SKM-1 (cell line): ENCODE results near the gene CABLES2.

ENCODE experiments used
- DNase-seq: peaks from one replicate; lab custom pipeline; 2025; ENCODE audit not compliant: unreplicated experiment; lab: John Stamatoyannopoulos, UW

CABLES2 gene

GRCh38 chr20:62405108-62405980, 1.7 kb downstream of the CABLES2 start:
- DNase-seq, result peak; percentile 14

DNA sequence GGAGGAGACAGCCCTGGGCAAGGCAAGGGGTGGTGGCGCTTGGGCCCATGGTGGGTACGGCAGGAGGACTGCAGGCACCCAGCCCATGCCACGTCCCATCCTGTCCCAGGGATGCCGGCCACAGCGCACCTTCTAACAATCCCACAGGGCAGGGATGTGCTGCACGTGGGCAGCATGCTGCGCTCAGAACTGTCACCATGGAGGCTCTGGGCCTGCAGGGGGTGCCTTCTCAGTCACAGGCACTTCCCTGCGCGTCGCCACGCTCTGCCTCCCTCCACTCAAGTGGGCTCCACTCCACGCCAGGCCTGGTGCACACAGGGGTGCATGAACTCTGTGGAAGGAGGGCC, 2.4 kb downstream of the CABLES2 start:
- no peak for DNase-seq

DNA sequence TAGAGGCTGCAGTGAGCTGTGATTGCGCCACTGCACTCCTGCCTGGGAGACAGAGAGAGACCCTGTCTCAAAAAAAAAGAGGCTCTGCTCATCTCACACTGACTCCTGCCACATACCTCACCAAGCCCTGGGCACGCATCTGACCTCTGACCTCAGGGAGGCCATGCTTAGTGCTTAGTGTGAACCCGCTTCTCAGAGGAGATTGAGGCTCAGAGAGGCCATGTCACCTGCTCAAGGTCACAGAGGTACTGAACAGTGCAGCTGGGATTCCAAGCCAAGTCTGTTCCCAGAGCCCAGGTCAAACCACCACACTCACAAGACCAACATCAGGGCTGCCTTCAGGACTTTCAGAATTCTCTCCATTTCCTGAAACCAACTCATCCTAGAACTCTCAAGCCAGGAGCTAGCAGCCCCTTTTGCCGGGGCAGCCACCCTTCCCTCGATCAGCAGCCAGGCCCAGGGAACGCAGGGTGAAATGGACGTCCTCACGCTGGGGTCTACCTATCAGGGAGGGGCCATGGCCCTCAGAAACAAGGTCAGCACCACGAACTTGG, 2.9 kb downstream of the CABLES2 start:
- DNase-seq, result no peak

GRCh38 chr20:62403331-62403730, 3.8 kb downstream of the CABLES2 start:
- no peak for DNase-seq

DNA sequence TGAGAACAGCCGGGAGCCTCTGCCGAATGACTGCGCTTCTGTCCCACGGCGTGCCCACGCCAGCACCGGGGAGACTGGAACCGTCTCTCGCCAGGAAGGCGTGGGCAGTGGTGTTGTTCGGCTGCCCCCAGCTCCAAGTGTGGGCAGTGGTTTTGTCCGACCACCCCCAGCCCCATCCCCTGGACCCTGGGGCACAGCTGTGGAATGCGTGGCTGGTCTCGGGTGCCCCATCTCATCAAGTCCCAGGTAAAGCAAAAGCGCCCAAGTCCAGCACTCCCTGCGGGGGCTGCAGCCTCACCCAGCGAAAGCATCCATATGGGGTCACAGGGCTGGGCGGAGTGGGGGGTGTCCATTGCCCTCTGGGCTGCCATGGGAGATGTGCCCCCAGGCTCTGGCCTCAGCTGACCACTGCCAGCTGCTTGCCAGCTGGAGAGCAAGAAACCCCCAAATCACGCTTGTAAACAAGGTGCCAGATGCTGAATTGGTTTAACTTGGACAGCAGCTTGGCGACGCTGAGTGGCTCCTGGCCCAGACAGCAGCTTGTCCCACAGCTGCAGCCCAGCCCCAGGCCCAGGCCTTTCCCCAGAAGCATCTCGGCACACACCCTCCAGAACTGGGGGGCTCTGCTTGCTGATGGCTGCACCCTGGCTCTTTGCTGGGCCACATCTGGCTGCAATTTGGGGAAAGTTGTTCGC, 4.5 kb downstream of the CABLES2 start:
- no peak for DNase-seq

DNA sequence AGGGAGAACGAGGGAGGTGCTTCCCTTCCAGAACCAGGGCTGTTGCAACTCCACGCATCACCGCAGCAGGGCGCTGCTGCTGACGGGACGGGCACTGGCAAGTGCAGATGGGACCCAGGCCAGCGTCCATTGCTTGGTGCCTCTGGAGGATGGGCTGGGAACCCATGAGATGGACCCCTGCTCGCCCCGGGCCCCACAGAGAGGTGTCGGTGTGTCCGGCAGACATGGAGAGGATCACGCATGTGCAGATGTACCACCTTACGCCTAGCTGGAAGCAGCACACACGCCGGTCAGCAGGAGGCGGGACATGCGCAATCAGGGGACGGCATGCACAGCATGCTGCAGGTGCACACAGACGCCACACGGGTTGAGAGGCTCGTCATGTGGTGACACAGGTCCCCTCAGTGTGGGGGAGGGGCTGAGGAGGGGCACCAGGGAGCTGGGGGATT, 5.7 kb downstream of the CABLES2 start:
- DNase-seq, result no peak

DNA sequence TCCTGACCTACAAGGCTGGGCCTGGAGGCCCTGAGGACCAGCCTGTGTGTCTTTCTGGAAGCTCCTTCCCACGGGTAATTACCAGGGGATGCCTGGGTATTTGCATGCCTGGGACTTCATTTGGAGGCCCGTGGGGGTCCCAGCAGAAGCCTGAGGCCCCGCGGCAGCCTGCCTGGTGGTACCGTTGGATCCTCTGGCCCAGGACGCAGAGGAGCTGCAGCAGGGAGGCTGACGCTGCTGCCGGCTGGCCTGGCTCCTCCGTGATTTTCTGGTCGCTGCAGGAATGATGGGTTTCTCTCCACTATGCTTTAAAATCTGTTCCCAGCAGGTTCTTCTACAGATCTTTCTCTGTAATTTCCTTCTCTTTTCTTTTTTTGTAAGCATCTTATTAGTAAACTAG, 6.5 kb downstream of the CABLES2 start:
- DNase-seq, result no peak

- DNase-seq, result no peak
Measured at GRCh38 chr20:62400021-62400420, 7.1 kb downstream of the CABLES2 start.

DNA sequence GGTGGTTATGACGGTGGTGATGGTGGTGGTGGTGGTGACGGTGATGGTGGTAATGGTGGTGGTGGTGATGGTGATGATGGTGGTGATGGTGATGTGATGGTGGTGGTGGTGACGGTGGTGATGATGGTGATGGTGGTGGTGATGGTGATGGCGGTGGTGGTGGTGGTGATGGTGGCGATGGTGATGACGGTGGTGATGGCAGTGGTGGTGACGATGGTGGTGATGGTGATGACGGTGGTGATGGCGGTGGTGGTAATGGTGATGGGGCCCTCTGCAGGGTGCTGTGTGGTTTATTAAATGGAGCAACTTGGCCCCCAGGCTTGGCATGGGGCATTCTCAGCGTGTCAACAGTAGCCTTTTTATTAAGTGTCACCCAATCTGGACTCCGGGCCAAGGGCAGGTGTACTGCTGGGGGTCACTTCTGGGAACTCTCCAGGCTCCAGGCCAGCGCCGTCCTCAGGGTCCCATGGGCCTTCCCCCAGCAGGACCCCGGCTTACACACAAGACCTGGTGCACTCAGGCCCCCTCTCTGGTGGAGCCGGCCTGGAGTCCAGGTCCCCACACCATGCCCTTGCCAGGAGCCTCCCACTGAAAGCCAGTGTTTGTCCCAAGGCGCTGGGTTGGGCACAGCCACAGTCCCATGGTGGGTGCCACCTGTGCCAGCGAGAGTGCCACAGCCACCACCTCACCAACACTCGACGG, 8.8 kb downstream of the CABLES2 start:
- DNase-seq, result no peak

GRCh38 chr20:62396367-62397239, 10.5 kb downstream of the CABLES2 start:
- DNase-seq, result no peak

DNA sequence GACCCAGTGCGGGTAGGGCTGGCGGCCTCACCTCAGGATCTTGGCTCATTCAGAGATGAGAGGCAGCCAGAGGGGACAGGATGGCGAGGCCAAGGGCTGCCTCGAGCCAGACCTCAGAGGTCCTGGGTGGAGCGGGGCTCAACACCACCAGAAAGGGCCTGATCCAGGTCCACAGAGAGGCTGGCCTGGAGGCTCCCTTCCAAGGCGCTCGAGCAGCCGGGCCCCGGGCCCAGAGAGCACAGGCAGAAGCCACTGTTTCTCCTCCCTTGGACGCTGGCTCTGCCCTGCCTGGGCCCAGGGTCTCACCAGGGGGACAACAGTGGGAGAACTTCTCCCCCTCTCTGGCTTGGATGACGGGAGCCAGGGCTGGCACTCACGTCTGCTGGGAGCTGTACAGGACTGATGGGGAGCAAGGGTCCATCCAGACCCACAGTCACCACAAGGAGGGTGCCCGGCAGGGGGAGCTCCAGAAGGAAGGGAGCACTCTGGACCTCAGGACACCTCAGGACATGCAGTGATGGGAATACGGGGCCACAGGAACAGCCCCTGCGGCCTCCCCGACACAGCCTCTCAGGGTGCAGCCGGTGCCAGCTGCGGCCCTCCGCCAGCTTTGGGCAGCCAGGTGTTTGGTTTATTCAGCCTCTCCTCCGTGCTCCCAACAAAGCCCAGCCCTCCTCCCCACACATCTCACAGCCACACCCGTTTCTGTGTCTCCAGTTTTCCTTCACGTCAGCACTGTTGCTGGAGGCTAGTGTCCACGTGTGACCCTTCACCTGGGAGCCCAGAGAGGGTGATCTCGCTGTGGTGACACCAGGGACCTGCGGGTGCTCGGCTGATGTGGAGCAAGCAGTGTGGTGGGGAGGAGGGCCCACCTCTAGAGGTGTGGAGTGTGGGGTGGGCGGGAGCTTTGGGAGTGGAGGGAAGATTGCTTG, 11.5 kb downstream of the CABLES2 start:
- DNase-seq, result no peak

GRCh38 chr20:62394248-62395245, 12.5 kb downstream of the CABLES2 start:
- DNase-seq, result no peak

DNA sequence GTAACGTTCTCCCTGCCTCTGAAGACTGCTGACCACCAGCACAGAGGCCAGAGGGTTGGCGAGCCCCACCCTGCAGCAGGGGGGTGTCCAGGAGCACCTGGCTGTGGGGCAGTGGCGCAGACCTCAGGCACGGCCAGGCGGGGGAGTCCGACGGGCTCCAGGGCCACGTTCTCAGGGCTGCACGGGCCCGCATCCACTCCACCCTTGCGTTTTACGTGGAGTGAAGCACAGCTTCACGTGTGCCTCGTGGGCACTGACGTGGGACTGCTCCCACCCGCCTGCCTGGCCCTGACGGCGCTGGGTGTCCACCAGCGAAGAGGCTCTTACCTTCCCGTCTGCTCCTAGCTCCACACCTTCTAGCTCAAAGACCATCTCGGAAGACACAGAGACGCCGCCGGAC, 13.3 kb downstream of the CABLES2 start:
- no peak for DNase-seq

GRCh38 chr20:62393335-62393665, 13.8 kb downstream of the CABLES2 start:
- no peak for DNase-seq

DNA sequence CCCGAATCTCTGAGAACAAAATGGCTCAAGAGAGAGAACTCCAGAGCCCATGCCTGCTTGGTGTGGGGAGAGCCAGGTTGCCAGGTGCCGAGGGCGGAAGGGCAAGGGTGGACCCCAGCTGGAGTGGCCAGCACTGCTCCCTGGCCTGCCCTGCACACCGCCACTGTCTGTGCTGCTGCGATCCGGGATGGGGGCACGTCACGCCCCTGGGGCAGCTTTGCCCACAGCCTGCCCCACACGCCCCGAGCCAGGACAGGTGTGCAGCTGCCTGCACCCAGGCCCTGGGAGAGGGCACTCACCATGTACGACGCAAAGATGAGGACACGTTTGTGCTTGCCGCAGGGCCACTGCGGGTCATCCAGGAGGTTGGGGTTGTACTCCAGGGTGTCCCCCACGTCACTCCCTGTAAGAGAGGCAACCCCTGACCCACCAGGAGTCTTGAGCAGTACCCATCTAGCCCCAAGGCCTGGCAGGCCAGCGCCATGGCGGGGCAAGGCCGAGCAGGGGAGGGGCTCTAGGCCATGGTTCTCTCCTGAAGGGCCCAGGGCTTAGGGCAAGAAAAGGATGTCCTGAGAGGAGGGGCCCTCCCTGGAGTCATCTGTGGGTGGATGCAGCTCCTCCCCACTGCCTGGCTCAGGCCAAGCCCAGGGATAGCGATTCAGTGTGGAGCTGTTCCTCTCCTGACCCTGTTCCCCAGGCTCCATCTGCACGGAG, 14.3 kb downstream of the CABLES2 start:
- DNase-seq, result no peak

GRCh38 chr20:62392077-62392418, 15.0 kb downstream of the CABLES2 start:
- DNase-seq, result no peak

GRCh38 chr20:62391165-62392076, 15.7 kb downstream of the CABLES2 start:
- DNase-seq, result no peak
